Left lung (tissue), 10 donors: Measurements from ENCODE around the gene BPGM. TPM values are rescaled to one million over a fixed set of nuclear protein-coding genes. Genes with fewer than 3 reads are reported as not detected.
"Not testable (repeated sequence)": the region's sequence is repeated elsewhere in the genome, so short reads cannot be mapped to it uniquely, and the experiment has no call there.

Experiments used
- ATAC-seq: fragments of 200-7000 bp; cut with Tn5 transposase; one replicate; pipeline ENCODE4 v1.9.1; 2020; ENCODE audit warnings: moderate library complexity
- DNase-seq, 4 donors: peaks; one replicate each; pipeline ENCODE4 v3.0.0-alpha.2; 2013 to 2020
- H3K27ac ChIP-seq, 2 donors: fragments of 200-600 bp; sonication (generic) in 1 of 2; one replicate each; pipeline versions ENCODE4 v1.5.0 to v1.8.0; 2020 to 2021
- H3K27me3 ChIP-seq, 2 donors: fragments of 200-600 bp; sonication (generic) in 1 of 2; one replicate each; pipeline versions ENCODE4 v1.5.0 to v1.8.0; 2020 to 2021
- H3K36me3 ChIP-seq, 2 donors: fragments of 200-600 bp; sonication (generic) in 1 of 2; one replicate each; pipeline versions ENCODE4 v1.5.0 to v1.8.0; 2020 to 2021
- H3K4me1 ChIP-seq, 2 donors: fragments of 200-600 bp; one replicate each; pipeline ENCODE4 v1.8.0; 2021
- H3K4me3 ChIP-seq, 2 donors: fragments of 200-600 bp; sonication (generic) in 1 of 2; one replicate each; pipeline versions ENCODE4 v1.5.0 to v1.8.0; 2020 to 2021; ENCODE audit warnings: mild to moderate bottlenecking in 1 of 2
- H3K9me3 ChIP-seq, 2 donors: fragments of 200-600 bp; sonication (generic) in 1 of 2; one replicate each; pipeline versions ENCODE4 v1.5.0 to v1.8.0; 2020 to 2021
- intact Hi-C, 2 donors: fragments of 100-400 bp; cut with DNase I; formaldehyde crosslinking; loops; one replicate each; pipeline versions ENCODE4 v1.11.2 to v1.14.2; 2022
- polyA plus RNA-seq, 6 donors: library from polyadenylated mRNA; unstranded; fragments of 120-200 nt; gene quantifications; one replicate each; pipeline ENCODE4 v1.2.1, GENCODE V29; 2013; ENCODE audit not compliant: insufficient read length in 6 of 6
- total RNA-seq, 2 donors: library from RNA; stranded (reverse); fragmentation: NEBNext Ultra II Directional; extraction: Animal tissue kit (Norgen Biotek cat#: 25700); gene quantifications; one replicate each; pipeline ENCODE4 v1.2.1, GENCODE V29; 2021
- TF ChIP-seq, protein P1 (sequence below), 2 donors: fragments of 200-600 bp; sonication (generic) in 1 of 2; IDR thresholded peaks; one replicate each; pipeline versions ENCODE4 v1.5.0 to v1.8.0; 2021; ENCODE audit warnings: antibody characterized with exemption in 2 of 2
- donor health status: DM: no; HTN: yes; CAD: no.
- donor health status: DM: no; HTN: no; CAD: no.

BPGM gene
- total and polyA plus RNA-seq, 8 donors, result 16.0 to 38.9 (median 26.7) TPM

- Histone ChIP-seq H3K27ac (no peak overlapping the region), H3K4me3 (no peak overlapping the region), H3K27me3 (no peaks in the 10 kb centered on the region), H3K9me3 (no peaks in the 10 kb centered on the region), H3K36me3 (no peaks in the 10 kb centered on the region), H3K4me1 (peaks cover 7 to 16% of the 10 kb centered on the region in 2 donors)
- TF ChIP-seq, protein P1, sequence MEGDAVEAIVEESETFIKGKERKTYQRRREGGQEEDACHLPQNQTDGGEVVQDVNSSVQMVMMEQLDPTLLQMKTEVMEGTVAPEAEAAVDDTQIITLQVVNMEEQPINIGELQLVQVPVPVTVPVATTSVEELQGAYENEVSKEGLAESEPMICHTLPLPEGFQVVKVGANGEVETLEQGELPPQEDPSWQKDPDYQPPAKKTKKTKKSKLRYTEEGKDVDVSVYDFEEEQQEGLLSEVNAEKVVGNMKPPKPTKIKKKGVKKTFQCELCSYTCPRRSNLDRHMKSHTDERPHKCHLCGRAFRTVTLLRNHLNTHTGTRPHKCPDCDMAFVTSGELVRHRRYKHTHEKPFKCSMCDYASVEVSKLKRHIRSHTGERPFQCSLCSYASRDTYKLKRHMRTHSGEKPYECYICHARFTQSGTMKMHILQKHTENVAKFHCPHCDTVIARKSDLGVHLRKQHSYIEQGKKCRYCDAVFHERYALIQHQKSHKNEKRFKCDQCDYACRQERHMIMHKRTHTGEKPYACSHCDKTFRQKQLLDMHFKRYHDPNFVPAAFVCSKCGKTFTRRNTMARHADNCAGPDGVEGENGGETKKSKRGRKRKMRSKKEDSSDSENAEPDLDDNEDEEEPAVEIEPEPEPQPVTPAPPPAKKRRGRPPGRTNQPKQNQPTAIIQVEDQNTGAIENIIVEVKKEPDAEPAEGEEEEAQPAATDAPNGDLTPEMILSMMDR (IDR thresholded peaks at IDR 0.05), result no peak
- DNase-seq (no peak), ATAC-seq (no peak)
- intact Hi-C loops, result no loop called here
These were observed 7.6 kb upstream of the BPGM start for GRCh38 chr7:134639061-134639460.

- H3K27me3 ChIP-seq, result no peaks in the 10 kb centered on the region
- DNase-seq, result no peak
- no peak for ATAC-seq
- intact Hi-C loops, result no loop called here
- H3K4me1 ChIP-seq, result peaks cover 7 to 18% of the 10 kb centered on the region in 2 donors
- no peaks in the 10 kb centered on the region for H3K36me3 ChIP-seq
- H3K9me3 ChIP-seq, result no peaks in the 10 kb centered on the region
- H3K4me3 ChIP-seq, result no peak overlapping the region
- TF ChIP-seq, protein P1 (IDR thresholded peaks at IDR 0.05), result no peak
- H3K27ac ChIP-seq, result no peak overlapping the region
These were observed 6.9 kb upstream of the BPGM start for GRCh38 chr7:134639683-134640279.

DNA sequence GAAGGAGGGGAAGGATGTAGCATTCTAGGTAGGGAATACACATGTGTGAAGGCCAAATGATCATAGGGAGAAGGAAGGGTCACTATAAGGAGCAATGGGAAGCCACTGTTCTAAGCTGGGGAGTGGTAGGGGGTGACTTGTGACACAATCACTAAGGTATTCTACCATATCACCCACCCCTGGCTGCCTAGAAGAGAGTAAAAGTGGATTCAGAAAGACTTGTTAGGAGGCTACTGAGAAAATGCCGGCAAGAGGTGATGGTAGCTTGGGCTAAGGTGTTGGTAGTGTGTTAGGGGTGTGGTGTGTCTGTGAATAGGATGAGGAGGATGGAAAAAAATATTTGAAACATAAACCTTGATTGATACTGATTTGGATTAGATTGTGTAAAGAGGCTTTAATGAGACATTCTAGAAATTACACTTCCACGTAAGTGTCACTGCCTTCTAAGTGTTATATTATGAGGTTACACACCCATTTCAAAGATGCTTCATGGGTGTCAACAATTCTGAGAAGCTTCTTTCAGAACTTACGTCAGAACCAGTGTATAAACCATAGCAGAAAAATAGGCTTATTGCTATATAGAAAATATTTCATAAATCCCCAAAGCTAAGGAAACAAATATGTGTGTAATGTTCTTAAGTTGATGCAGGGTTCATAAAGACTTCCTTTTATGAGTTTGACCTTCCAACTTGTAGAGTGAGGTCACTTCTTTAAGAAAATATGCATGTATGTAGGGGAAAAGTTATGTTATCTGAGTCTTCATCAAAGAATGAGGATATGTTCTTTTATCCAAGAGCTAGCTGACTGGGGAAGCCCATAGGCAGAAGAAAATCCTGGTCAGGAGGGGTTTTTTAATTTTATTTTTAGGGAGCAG, 5.6 kb upstream of the BPGM start:
- intact Hi-C loops, result no loop called here
- peaks cover 7 to 20% of the 10 kb centered on the region in 2 donors for H3K4me1 ChIP-seq
- H3K27me3 ChIP-seq, result no peaks in the 10 kb centered on the region
- no peak overlapping the region for H3K4me3 ChIP-seq
- ATAC-seq, result no peak
- H3K9me3 ChIP-seq, result no peaks in the 10 kb centered on the region
- no peak overlapping the region for H3K27ac ChIP-seq
- H3K36me3 ChIP-seq, result no peaks in the 10 kb centered on the region
- DNase-seq, result no peak
- TF ChIP-seq, protein P1 (IDR thresholded peaks at IDR 0.05), result no peak

GRCh38 chr7:134641981-134642380, 4.7 kb upstream of the BPGM start:
- intact Hi-C loops, H3K36me3 ChIP-seq, DNase-seq, ATAC-seq, H3K4me3 ChIP-seq, H3K9me3 ChIP-seq, H3K27me3 ChIP-seq, H3K27ac ChIP-seq: not testable (repeated sequence)
- peaks cover 7 to 19% of the 10 kb centered on the region in 2 donors for H3K4me1 ChIP-seq

DNA sequence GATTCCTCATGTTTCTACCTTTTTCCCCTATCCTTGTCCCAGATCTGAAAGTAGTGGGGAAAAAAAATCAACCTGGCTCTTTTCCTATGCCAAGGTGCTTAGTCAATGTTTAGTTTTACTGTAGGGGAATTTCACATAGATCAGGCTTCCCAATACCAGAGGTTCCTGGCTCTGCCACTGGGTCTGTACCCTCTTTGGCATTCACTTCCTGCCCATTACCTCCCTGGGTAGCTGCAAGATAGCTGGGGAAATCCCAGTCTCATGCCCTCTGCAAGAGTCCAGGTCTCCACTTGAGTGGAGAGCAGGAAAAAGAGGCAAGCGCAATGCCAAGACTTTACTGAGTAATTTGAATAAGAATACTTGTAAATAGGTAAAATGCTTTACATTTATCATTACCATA, 3.5 kb upstream of the BPGM start:
- DNase-seq (peak in 1 of 4 donors; percentile 37), ATAC-seq (peak; percentile 12)
- intact Hi-C loops, result no loop called here
- Histone ChIP-seq H3K9me3 (no peaks in the 10 kb centered on the region), H3K4me1 (peaks cover 7 to 23% of the 10 kb centered on the region in 2 donors), H3K27ac (no peak overlapping the region), H3K36me3 (no peaks in the 10 kb centered on the region), H3K4me3 (no peak overlapping the region), H3K27me3 (no peaks in the 10 kb centered on the region)
- TF ChIP-seq, protein P1 (IDR thresholded peaks at IDR 0.05), result no peak
